GM21528 (cell line): ENCODE results near the gene MAGEL2.
"Not testable (repeated sequence)": the region's sequence is repeated elsewhere in the genome, so short reads cannot be mapped to it uniquely, and the experiment has no call there.

ENCODE experiments used
- ATAC-seq: cut with Tn5 transposase; IDR thresholded peaks from one replicate; pipeline ENCODE4 v1.9.1; 2021; ENCODE audit warnings: mild to moderate bottlenecking, moderate library complexity; ENCODE audit not compliant: unreplicated experiment, low FRiP score

MAGEL2 gene

DNA sequence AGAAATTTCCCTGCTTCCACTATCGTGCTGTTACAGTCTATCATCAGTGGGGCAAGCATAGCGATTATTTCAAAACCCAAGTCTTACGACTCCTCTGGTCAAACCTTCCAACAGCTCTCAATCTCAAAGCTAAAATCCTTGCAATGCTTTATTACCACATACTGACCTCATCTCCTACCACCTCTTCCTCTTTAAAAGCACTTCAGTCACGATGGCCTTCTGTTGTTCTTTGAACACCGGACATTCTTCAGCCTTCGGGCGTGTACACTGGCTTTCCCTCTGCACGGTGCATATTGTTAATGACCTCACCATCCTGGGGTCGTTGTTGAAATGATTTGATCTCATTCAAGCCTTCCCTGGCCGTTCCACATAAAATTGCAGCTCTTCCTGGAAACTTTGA, 31.1 kb downstream of the MAGEL2 start:
- no peak for ATAC-seq

DNA sequence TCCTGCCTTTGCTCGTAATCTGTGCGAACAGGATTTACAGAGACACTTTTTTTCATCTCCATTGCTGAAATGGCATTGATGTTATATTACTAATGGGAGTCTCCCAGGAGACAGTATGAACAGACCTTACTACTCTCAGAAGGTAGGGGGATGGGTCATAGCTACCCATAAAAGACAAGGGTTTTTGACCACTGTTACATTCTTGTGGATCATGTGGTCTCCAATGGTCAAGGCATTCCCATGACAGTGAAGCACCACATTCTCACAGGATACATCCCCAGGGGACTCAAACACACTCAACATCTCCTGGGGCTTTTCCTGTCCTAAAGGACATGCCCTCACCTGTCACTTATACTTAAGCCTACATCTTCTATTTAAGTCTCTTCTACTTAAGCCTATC, 41.4 kb downstream of the MAGEL2 start:
- ATAC-seq: no peak

DNA sequence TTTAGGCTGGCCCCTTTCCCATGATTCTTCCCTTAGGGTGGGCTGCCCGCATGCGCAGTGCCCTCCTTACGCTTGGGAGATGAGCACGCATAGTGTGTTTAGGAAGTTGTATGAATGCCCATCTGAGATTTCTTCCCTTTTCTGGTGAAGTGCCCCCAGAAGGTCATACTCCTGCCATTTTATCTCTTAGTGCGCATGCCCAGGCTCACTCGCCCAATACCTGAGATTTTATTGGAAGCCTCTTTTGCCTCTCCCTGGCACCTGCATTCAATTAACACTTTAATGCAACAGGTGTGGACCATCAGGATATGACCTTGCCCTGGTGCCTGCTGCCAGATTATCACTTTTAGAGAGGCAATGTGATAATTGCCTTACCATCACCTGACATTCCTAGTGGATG, 45.5 kb downstream of the MAGEL2 start:
- no peak for ATAC-seq

DNA sequence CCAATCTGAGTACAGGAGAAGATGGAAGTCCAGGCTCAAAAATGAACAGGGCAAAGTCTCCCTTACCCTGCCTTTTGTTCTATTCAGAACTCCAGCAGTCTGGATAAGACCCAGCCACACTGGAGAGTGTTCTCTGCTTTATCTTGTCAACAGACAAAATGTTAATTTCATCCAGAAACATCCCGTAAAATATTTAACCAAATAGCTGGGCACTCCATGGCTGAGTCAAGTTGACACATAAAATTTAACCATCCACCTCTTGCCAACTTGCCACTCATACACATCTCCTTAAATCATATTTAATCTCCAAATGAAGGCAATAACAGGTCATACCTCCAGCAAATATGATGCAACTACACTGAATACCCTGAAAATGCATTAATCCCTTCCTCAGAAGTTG, 48.6 kb downstream of the MAGEL2 start:
- ATAC-seq: no peak

DNA sequence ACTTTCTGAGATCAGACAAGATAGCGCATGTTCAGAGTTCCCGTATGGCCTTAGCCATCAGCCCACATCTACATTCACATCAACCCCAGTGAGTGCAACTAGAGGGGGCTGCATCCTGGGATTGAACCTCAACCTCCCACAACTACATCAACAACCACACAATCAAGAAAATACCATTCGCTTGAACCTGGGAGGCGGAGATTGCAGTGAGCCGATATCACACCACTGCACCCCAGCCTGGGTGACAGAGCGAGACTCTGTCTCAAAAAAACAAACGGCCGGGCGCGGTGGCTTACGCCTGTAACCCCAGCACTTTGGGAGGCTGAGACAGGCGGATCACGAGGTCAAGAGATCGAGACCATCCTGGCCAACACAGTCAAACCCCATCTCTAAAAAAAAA, 50.4 kb downstream of the MAGEL2 start:
- ATAC-seq: not testable (repeated sequence)

DNA sequence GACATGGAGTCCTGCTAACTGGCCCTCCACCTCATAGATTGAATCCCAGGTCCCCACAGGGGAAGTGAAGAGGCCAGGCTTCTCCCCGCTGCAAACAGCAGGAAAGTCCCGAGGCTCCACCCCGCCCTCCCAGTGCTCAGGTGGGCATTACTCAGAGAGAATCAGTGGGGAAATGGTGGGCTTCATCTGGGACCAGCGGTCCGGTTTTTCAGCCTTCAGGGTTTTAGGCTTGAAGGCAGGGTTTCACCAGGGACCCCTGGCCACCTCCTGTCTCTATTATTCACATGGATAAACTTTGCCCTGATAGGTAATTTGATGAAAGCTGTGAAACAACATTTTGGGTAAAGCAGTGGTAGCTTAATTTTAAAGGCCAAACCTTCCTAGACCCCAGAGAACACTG, 50.9 kb downstream of the MAGEL2 start:
- no peak for ATAC-seq

DNA sequence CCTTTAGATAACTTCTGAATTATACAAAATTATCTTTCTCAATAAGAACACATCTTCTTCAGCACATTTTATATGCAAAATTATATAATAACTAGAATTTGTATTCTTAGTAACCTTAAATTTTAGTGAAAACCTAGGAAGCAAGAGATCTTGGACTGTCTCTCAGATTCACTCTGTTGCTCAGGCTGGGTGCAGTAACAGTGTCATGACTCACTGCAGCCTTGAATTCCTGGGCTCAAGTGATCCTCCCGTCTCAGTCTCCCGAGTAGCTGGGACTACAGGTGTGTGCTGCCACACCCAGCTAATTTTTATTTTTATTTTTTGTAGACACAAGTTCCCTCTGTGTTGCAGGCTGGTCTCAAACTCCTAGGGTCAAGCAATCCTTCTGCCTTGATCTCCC, 52.3 kb downstream of the MAGEL2 start:
- ATAC-seq: no peak

DNA sequence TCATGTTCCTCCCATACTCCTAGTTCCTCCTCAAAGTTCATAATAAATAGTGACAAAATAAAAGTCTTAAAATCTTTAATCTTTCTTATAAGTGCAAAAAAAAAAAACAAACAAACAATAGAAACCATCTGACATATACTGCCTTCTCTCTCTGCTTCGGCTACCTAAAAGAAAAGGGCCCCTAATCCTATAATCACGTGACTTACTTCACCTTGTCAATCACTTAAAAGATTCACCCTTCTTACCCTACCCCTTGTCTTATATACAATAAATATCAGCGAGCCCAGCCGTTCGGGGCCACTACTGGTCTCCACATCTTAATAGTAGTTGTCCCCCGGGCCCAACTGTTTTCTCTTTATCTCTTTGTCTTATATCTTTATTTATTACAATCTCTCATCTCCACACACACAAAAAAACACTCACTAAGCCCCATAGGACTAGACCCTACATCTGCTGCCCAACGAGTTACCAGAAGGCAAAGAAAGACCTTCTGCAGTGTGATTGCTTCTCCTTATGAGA, 53.4 kb downstream of the MAGEL2 start:
- no peak for ATAC-seq
